CMK (cell line): ENCODE measurements around the gene P2RY6.
"Not testable (repeated sequence)": the region's sequence is repeated elsewhere in the genome, so short reads cannot be mapped to it uniquely, and the experiment has no call there.

Experiments
- DNase-seq: peaks from one replicate; pipeline ENCODE4 v3.0.0-alpha.2; 2010; ENCODE audit warnings: low read depth

P2RY6 gene

GRCh38 chr11:73271936-73272679 lies at the start of gene P2RY6:
Gene P2RY6 (plus strand): TSS chr11:73272338. CDS start chr11:73296519, 24,181 bp downstream.
- no peak for DNase-seq

GRCh38 chr11:73223998-73224730 lies 48.0 kb upstream of the P2RY6 start:
- no peak for DNase-seq

GRCh38 chr11:73225001-73225686 lies 47.0 kb upstream of the P2RY6 start:
- no peak for DNase-seq

GRCh38 chr11:73225851-73226250 lies 46.3 kb upstream of the P2RY6 start:
- no peak for DNase-seq

- DNase-seq: no peak
Observed at GRCh38 chr11:73226297-73227006, 45.7 kb upstream of the P2RY6 start.

- no peak for DNase-seq
Observed at GRCh38 chr11:73227571-73228211, 44.4 kb upstream of the P2RY6 start.

- no peak for DNase-seq
Observed at GRCh38 chr11:73228268-73229134, 43.6 kb upstream of the P2RY6 start.

- no peak for DNase-seq
Observed at GRCh38 chr11:73229321-73229895, 42.7 kb upstream of the P2RY6 start.

- no peak for DNase-seq
Observed at GRCh38 chr11:73229896-73230875, 42.0 kb upstream of the P2RY6 start.

- no peak for DNase-seq
Observed at GRCh38 chr11:73230931-73231330, 41.2 kb upstream of the P2RY6 start.

- DNase-seq: not testable (repeated sequence)
Observed at GRCh38 chr11:73232487-73232886, 39.7 kb upstream of the P2RY6 start.

- DNase-seq: no peak
Observed at GRCh38 chr11:73233211-73233610, 38.9 kb upstream of the P2RY6 start.

GRCh38 chr11:73233692-73234470 lies 38.3 kb upstream of the P2RY6 start:
- no peak for DNase-seq

GRCh38 chr11:73234471-73235181 lies 37.5 kb upstream of the P2RY6 start:
- no peak for DNase-seq

- DNase-seq: no peak
Observed at GRCh38 chr11:73235236-73235786, 36.8 kb upstream of the P2RY6 start.

- DNase-seq: no peak
Observed at GRCh38 chr11:73236205-73236765, 35.9 kb upstream of the P2RY6 start.

- no peak for DNase-seq
Observed at GRCh38 chr11:73236854-73237253, 35.3 kb upstream of the P2RY6 start.
